Fibroblast of lung (primary cell): Measurements from ENCODE around the gene DNMBP. TPM values are rescaled to one million over a fixed set of nuclear protein-coding genes. Genes with fewer than 3 reads are reported as not detected.
A peak's percentile ranks its signal among the peaks of the same experiment; 100 is the strongest.

ENCODE experiments used
- DNase-seq, 2 donors: peaks; one replicate each; pipeline versions ENCODE4 v3.0.0 to v3.0.0-alpha.2; 2010; ENCODE audit warnings: low read depth in 2 of 2
- H2AFZ ChIP-seq: 2 replicates; pipeline ENCODE4 v1.5.1; 2012; ENCODE audit warnings: low read length, control low read depth, inconsistent platforms
- H3K27ac ChIP-seq: 2 replicates; pipeline ENCODE4 v1.5.1; 2011; ENCODE audit warnings: low read length, control low read depth; ENCODE audit not compliant: insufficient read depth
- H3K27me3 ChIP-seq: 2 replicates; pipeline ENCODE4 v1.5.1; 2011; ENCODE audit warnings: mild to moderate bottlenecking, low read length; ENCODE audit not compliant: control insufficient read depth, insufficient read depth
- H3K36me3 ChIP-seq: 2 replicates; pipeline ENCODE4 v1.5.1; 2011; ENCODE audit warnings: low read length; ENCODE audit not compliant: control insufficient read depth, insufficient read depth
- H3K4me1 ChIP-seq: 2 replicates; pipeline ENCODE4 v1.5.1; 2011; ENCODE audit warnings: low read length; ENCODE audit not compliant: control insufficient read depth, insufficient read depth; ENCODE audit errors: extremely low read depth
- H3K4me2 ChIP-seq: 2 replicates; pipeline ENCODE4 v1.5.1; 2011; ENCODE audit warnings: low read length, control low read depth; ENCODE audit not compliant: insufficient read depth; ENCODE audit errors: extremely low read depth
- H3K4me3 ChIP-seq, 4 experiments: fragments of 200-600 bp in 1 of 4; sonication (generic) in 1 of 4; replicated peaks in 1 of 4; 2 replicates each; pipeline ENCODE4 v1.5.1; 2011 to 2016; ENCODE audit warnings: low read length in 4 of 4, low read depth in 3 of 4, mild to moderate bottlenecking in 3 of 4, control low read depth in 2 of 4, inconsistent platforms in 1 of 4, mixed read lengths in 1 of 4; ENCODE audit not compliant: insufficient read depth in 1 of 4; ENCODE audit errors: control extremely low read depth in 1 of 4
- H3K79me2 ChIP-seq: 2 replicates; pipeline ENCODE4 v1.5.1; 2012; ENCODE audit warnings: mild to moderate bottlenecking, low read length, inconsistent platforms; ENCODE audit not compliant: control insufficient read depth, insufficient read depth
- H3K9ac ChIP-seq: 2 replicates; pipeline ENCODE4 v1.5.1; 2011; ENCODE audit warnings: mild to moderate bottlenecking, low read length, control low read depth; ENCODE audit not compliant: insufficient read depth
- H3K9me3 ChIP-seq: 2 replicates; pipeline ENCODE4 v1.5.1; 2012; ENCODE audit warnings: low read depth, low read length; ENCODE audit not compliant: control insufficient read depth, insufficient read depth
- H4K20me1 ChIP-seq: 2 replicates; pipeline ENCODE4 v1.5.1; 2011; ENCODE audit warnings: low read length; ENCODE audit not compliant: control insufficient read depth, insufficient read depth; ENCODE audit errors: extremely low read depth
- EZH2 ChIP-seq: IDR thresholded peaks from 2 replicates; pipeline ENCODE4 v1.5.1; 2012; ENCODE audit warnings: low read length, control low read depth, mild to moderate bottlenecking; ENCODE audit errors: missing control alignments
- polyA plus RNA-seq, 2 donors: library from polyadenylated mRNA; depleted of rRNA in 1 of 2; stranded (reverse) in 1 of 2; unstranded in 1 of 2; fragments of >200 nt; gene quantifications; 2 replicates each; pipeline ENCODE4 v1.2.1, GENCODE V29; 2011 to 2012; ENCODE audit warnings: missing spikeins in 1 of 2
- total RNA-seq: library from RNA; depleted of rRNA; stranded (reverse); fragments of >200 nt; gene quantifications from 2 replicates; pipeline ENCODE4 v1.2.1, GENCODE V29; 2014
- TF ChIP-seq, protein P1 (sequence below), 2 donors: IDR thresholded peaks in 1 of 2; conservative IDR thresholded peaks in 1 of 2; 1 replicate in 1 of 2; 2 replicates in 1 of 2; pipeline ENCODE4 v1.5.1; 2011 to 2012; ENCODE audit warnings: low read length in 2 of 2, control low read depth in 1 of 2, inconsistent platforms in 1 of 2, low read depth in 1 of 2, mild to moderate bottlenecking in 1 of 2

DNMBP gene
- total and polyA plus RNA-seq, 2 donors (not counting 1 experiment from before 2014, with no cell fraction given), result 12.9 to 21.2 TPM

DNA sequence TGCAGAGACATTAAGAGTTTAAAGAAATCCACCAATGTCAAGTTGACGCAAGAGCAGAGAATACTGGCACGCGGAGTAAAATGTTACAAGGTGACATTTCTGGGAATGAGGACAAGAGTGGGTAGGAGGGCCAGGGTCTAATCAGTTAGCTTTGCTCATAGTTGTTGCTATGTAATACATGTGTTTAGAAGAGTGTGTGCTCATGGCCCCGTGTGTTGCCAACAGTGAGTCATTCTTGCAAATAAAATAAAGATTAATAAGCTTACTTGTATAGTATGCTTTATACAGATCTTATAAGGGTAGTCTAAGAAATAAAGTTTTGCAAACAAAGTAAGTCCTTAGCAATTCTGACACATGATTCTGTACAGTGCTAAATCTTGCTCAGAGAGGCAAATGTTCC, 64.5 kb downstream of the DNMBP start:
- DNase-seq, result peak; percentile 93 to 95
- H3K27ac ChIP-seq, result peak overlapping the region; percentile 64
- H3K4me1 ChIP-seq, result peaks cover 4% of the 10 kb centered on the region
- H3K9ac ChIP-seq, result no peak overlapping the region
- TF ChIP-seq, protein P1, sequence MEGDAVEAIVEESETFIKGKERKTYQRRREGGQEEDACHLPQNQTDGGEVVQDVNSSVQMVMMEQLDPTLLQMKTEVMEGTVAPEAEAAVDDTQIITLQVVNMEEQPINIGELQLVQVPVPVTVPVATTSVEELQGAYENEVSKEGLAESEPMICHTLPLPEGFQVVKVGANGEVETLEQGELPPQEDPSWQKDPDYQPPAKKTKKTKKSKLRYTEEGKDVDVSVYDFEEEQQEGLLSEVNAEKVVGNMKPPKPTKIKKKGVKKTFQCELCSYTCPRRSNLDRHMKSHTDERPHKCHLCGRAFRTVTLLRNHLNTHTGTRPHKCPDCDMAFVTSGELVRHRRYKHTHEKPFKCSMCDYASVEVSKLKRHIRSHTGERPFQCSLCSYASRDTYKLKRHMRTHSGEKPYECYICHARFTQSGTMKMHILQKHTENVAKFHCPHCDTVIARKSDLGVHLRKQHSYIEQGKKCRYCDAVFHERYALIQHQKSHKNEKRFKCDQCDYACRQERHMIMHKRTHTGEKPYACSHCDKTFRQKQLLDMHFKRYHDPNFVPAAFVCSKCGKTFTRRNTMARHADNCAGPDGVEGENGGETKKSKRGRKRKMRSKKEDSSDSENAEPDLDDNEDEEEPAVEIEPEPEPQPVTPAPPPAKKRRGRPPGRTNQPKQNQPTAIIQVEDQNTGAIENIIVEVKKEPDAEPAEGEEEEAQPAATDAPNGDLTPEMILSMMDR (conservative IDR thresholded peaks at IDR 0.05 in 1 of 2, IDR thresholded peaks at IDR 0.05 in 1 of 2; ENCODE audit: low read depth in 1 of 2, low read length in 2 of 2), result no peak
- no peak for TF ChIP-seq EZH2
- H3K27me3 ChIP-seq, result no peaks in the 10 kb centered on the region
- H3K36me3 ChIP-seq, result no peaks in the 10 kb centered on the region
- no peaks in the 10 kb centered on the region for H4K20me1 ChIP-seq
- H3K4me2 ChIP-seq, result no peak overlapping the region
- no peak overlapping the region for H2AFZ ChIP-seq
- H3K4me3 ChIP-seq, result no peak overlapping the region
- no peaks in the 10 kb centered on the region for H3K9me3 ChIP-seq
- H3K79me2 ChIP-seq, result peaks cover 83% of the 10 kb centered on the region

DNA sequence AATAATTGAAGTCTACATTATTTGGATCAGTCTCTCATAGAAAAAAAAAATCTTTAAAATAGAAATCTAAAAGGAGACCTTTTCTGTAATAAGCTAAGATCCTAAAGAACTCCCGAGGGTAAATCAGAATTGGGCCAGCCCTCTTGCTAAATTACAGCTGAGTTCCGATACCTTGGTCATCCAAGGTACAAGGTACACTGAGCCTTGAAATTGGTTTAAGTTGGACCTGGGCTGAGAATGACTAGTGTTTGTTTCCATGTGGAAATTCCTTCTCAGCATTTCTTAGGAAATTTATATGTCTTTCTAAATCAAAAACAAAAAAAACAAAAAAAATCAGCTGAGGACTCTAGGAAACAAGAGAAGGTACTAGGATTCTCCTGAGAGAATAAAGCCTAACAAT, 64.9 kb downstream of the DNMBP start:
- H3K4me3 ChIP-seq, result no peak overlapping the region
- H3K79me2 ChIP-seq, result peaks cover 84% of the 10 kb centered on the region
- peaks cover 4% of the 10 kb centered on the region for H3K4me1 ChIP-seq
- H3K4me2 ChIP-seq, result no peak overlapping the region
- no peaks in the 10 kb centered on the region for H3K36me3 ChIP-seq
- H3K9ac ChIP-seq, result no peak overlapping the region
- no peaks in the 10 kb centered on the region for H3K9me3 ChIP-seq
- H3K27me3 ChIP-seq, result no peaks in the 10 kb centered on the region
- H4K20me1 ChIP-seq, result no peaks in the 10 kb centered on the region
- peak overlapping the region; percentile 64 for H3K27ac ChIP-seq
- no peak for TF ChIP-seq EZH2
- TF ChIP-seq, protein P1 (conservative IDR thresholded peaks at IDR 0.05 in 1 of 2, IDR thresholded peaks at IDR 0.05 in 1 of 2; ENCODE audit: low read depth in 1 of 2, low read length in 2 of 2), result no peak
- H2AFZ ChIP-seq, result no peak overlapping the region
- DNase-seq, result no peak

DNA sequence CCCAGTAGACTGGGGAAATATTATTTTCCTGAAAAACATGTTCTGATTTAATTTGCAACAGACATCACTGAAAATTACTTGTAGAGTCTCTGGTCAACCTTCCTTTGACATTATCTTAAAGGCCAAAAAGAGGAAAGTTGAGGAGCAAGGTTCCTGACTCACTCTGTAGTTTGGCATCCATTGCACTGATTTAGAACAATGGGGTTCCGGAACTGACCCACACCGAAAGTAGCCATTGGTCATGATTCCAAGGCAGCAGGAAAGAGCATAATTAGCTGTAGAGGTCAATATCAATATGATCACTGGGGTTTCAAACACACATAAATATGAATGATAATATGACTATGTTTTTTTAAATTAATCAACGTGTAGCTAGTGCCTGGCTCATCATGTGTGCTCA, 65.8 kb downstream of the DNMBP start:
- no peak for DNase-seq
- peaks cover 82% of the 10 kb centered on the region for H3K79me2 ChIP-seq
- no peak overlapping the region for H3K4me2 ChIP-seq
- no peak overlapping the region for H3K4me3 ChIP-seq
- H3K27ac ChIP-seq, result no peak overlapping the region
- TF ChIP-seq, protein P1 (conservative IDR thresholded peaks at IDR 0.05 in 1 of 2, IDR thresholded peaks at IDR 0.05 in 1 of 2; ENCODE audit: low read depth in 1 of 2, low read length in 2 of 2), result no peak
- TF ChIP-seq EZH2, result no peak
- no peaks in the 10 kb centered on the region for H3K9me3 ChIP-seq
- no peak overlapping the region for H3K9ac ChIP-seq
- H3K36me3 ChIP-seq, result no peaks in the 10 kb centered on the region
- H3K4me1 ChIP-seq, result peaks cover 4% of the 10 kb centered on the region
- H4K20me1 ChIP-seq, result no peaks in the 10 kb centered on the region
- H3K27me3 ChIP-seq, result no peaks in the 10 kb centered on the region
- no peak overlapping the region for H2AFZ ChIP-seq
